ENCODE results near the gene SDK1. TPM values are rescaled to one million over a fixed set of nuclear protein-coding genes. Genes with fewer than 3 reads are reported as not detected.

Gene SDK1
- total RNA-seq, 1 donor from 2014 or later, result 0.34 TPM

DNA sequence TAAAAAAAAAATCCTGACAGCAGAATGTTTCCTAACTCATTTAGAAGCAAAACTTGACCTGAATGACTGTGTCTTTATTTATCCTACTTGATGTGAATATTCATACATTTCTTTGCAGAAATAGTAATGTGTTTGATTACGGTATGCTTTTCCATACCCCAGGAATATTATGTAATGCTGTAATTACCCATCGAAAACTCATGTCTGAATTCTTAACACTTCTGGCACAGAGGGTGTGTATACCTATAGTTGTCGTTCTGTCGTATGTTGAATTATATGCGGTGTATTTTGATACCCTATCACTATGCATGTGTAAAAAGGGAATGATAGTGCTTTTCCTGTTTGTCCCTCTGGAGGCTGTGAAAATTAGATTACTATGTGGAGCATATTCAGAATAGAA is 26.6 kb downstream of the SDK1 start:
- intact Hi-C loops (cut with micrococcal nuclease), result no loop called here

DNA sequence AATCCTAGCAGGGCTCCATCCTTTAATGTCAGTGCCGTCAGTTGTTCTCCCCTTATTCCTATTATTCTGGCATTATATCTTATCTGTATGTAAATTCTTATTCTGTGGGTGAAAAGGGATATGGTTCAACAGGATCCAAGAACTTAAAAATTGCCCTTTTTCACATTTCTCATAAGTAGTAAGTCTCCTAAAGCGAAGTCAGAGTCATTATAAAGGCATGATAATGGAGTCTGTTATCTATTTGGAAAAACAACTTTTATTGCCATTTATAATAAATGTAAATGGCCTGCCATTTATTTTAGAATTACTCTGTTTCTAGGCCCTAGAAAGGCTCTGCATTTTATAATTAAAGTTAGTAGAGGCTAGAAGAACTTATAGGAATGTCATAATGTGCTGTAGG is 31.3 kb downstream of the SDK1 start:
- intact Hi-C loops (cut with micrococcal nuclease), result no loop called here

DNA sequence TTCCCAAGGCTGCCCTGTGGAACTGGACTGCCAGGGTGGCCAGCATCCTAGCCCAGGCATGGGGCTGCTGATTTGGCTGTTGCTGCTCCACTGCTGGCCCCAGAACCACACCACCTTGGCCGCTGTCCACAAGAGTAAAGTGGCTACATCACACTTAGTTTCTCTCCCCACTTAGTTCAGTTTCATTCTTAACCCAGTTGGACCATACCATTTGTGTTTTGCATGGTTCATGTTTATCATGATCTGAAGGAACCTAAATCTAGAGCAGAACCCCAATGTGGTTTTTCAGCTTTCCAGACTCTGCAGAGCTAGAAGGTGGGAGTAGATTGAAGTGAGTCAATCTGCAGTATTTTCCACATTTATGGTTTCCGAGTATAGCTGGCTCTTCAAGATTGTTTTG is 32.8 kb downstream of the SDK1 start:
- intact Hi-C loops (cut with micrococcal nuclease), result no loop called here

DNA sequence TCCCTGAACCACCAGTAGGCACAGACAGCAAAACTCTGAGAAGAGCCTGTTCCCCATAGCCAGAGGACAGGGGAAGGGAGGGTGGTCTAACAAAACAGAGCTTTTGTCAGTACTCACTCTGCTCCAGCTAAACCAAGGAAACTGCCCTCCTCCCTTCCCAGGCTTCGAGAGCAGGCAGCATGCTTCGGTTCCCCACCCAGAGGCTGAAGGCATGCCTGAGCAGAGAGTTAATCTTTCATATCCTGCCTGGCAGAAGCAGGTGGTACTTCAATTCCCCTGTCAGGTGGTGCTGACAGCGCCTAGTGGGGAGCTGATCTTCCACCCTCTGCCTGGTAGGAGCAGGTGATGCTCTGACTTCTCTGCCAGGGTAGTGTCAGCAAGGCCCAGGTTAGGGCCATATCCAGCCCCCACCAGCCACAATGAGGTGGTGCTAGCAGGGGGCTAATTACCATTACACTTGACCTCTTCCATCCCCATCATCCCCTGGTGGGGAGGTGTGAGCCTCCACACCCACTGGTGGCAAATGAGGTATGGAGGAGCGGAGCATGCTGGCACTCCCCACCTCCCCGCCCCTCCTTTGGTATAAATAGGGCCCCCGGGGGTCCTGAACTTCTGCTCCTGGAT is 35.1 kb downstream of the SDK1 start:
- intact Hi-C loops (cut with micrococcal nuclease), result no loop called here

DNA sequence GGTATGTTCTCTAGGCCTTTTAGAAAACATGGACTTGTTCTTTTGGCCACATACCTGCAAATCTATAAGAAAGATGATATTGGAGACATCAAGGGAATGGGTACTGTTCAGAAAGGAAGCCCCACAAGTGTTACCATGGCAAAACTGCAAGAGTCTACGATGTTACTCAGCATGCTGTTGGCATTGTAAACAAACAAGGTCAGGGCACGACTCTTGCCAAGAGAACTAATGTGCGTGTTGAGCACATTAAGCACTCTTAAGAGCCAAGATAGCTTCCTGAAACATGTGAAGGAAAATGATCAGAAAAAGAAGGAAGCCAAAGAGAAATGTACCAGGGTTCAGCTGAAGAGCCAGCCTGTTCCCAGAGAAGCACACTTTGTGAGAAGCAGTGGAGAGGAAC is 37.1 kb downstream of the SDK1 start:
- intact Hi-C loops (cut with micrococcal nuclease), result no loop called here

DNA sequence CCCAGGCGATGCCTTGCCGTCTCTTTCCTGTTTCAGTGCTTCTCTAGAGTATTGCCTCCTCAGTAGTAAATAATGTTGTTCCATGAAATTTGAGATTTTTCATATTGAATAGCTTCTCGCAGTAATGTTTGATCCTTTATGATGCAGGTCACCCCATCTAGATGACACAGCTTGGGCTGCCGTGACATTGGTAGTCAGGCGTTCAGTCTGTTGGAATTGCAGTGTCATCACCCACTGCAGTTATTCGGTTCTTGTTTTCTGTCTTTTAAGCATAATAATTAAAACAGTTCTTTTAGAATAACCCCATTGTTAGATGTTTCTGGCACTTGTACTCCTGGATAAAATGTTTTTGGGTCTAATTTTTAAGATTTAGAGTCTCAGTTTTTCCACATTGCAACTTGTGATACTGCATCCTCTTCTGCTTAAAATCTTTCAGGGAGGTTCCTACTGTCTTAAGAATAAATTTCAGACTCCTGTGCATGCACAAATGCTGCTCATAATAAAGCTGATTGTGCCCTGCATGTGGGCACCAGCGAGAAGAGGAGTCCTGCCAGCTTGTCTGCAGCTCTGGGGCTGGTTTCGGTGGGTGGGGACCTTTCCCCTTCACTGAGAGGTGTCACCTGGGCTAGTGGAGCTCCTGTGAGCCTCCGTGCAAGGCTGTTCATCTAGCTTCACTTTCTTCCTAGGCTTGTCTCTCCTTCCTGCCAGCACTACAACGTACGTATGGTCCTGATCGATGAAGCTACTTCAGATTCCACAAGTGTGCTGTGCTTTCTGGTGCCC is 44.8 kb downstream of the SDK1 start:
- intact Hi-C loops (cut with micrococcal nuclease), result no loop called here

DNA sequence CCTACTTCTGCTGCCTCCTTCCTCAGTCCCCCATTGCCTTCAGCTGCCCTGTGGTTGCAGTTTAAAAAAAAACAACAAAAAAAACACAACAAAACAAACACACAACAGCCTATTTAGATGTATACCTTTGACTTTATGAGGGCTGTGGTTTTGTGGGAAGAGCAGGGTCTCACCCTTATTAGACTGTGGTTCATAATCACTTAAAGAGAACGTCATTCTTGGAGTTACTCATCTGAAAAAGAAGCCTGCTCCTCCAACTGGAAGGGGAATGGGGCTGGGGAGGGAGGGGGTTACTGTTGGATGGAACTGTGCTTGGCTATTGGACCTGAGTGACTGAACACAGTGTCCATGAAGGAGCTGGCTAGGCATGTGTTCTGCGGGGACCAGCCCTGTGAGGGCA is 48.1 kb downstream of the SDK1 start:
- intact Hi-C loops (cut with micrococcal nuclease), result no loop called here

DNA sequence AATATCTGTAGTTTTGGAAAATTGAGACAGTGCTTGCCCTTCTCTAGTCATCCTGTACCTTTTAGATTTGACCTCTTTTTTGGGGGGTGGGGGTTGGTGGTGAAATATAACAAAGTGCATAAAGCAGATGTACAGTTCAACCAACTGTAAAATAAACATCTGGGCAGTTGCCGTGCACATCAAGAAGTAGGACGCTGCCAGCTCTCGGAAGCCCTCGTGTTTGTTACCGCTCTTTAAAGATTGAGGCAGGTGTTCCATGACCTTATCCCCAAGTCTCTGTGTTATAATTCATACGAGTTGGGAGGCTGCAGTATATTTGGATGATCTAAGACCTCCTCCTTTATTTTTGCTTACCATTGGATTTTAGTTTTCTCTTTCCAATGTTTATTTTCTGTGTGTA is 55.1 kb downstream of the SDK1 start:
- intact Hi-C loops (cut with micrococcal nuclease), result no loop called here

DNA sequence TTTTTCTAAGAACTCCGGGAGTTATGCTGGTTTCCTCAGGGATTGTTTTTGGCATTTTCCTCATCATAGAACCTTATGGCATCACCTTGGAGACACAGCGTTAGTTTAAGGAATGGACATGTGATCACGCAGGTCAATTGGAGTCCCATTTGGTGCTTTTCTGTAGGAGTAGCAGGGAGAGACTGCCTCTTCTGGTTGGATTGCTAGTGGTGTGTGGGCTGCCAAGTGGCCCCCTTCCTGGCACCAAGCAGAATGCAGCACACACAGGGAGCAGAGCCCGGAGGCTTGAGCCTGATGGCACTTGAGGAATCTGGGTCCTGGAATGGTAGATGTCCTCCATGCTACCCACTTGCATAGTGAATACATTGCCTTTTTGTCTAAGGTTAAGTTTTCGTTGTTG is 57.9 kb downstream of the SDK1 start:
- intact Hi-C loops (cut with micrococcal nuclease), result no loop called here

DNA sequence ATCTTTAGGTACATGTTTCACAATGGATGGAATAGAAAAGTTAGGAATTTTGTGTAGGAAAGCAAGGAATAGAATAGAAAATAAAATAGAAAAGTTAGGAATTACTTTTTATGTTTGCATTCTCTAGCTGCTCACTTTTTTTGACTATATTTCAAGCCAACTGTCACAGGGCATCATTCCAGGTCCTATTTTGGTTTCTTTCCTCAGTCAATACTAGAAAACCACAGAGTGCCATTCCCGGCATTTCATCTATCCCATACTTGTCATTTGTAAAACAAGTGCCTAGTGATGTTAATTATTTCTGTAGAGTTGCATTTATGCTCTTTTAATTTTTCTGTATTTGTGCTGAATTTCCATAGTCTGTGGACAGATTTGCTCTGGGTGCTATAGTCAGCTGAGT is 66.2 kb downstream of the SDK1 start:
- intact Hi-C loops (cut with micrococcal nuclease), result no loop called here

DNA sequence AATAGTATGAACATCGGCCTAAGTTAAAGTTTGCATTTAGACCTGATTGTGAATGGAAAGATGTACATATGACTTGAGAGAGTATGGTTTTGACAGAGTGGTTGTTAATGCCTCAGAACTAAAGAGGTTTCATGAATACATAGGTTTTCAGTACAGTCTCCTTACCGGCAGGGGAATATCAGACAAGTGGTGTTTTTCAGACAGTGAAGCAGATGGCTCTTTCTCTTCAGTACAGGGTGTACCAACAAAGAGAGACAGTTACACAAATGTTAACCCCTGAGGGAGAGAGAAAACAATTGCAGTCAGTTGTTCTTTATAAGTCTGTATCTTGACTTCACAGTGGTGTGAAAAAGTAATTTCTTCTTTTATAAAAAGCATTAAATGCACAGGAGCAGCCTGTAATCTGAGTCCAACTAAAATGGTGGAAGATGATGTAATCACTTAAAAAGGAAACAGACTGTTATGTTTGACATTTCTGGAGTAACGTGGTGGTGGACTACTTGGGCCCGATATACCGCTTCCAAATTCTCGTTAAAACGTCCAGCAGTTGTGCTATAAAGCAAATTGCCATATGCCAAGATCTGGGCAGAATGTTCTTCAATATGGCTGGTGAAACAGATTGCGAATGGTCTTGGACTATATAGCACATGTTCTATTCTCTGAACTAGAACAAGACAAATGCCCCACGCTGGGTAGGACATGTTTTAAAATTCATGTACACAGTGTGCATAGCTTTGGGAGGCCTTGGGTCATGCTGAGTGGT is 69.2 kb downstream of the SDK1 start:
- intact Hi-C loops (cut with micrococcal nuclease), result no loop called here

DNA sequence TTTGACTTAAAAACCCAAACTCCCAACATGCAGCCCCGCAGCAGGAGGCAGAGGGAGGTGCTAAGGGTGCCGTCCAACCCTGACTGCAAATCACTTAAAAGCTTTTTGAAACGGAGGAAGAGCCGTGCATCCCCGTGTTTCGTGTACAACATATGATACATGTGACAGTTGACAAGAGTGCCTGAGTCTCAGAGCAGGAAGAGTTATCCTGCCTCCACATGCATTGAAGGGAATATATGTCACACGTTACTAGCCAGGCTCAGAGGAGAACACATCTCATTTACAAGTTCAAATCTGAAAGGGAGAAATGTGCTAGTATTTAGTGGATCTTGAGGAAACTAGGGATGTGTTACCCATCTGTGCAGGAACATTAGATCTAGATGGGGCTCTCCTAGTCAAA is 69.9 kb downstream of the SDK1 start:
- intact Hi-C loops (cut with micrococcal nuclease), result no loop called here

DNA sequence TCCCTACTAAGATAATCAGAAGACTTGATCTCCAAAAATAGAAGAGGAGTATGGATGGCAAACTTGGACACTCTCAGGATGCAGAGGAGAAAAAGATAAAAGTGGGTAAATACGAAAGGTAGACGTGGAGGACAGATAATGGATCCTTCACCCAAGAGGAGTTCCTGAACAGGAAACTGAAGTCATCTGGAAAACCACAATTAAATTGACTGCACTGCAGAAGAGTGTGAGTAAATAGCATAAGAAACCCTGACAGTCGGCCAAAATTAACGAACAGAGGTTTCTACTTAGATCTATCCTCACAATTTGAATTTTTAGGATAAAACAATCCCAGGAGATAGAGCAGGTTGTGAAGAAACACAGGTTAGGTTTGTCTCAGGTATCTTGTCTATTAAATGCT is 70.5 kb downstream of the SDK1 start:
- intact Hi-C loops (cut with micrococcal nuclease), result no loop called here

DNA sequence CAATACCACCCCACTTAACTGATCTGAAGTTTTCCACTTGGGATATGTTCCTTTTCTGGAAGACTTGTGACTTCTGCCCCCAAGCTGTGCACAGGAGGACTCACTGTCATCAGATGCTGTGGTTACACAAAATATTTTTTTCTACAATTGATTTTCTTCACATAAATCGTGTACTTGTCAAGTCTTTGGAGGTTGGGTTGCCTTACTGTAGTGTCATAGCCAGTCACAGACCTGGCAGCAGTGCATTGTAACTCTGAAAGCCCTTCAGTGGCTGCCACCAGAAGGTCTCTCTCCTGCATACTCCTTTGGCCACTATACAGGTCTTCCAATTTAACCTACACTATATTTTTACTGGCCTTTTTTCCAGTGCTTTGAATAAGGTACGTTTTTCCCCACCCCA is 73.2 kb downstream of the SDK1 start:
- intact Hi-C loops (cut with micrococcal nuclease), result no loop called here

DNA sequence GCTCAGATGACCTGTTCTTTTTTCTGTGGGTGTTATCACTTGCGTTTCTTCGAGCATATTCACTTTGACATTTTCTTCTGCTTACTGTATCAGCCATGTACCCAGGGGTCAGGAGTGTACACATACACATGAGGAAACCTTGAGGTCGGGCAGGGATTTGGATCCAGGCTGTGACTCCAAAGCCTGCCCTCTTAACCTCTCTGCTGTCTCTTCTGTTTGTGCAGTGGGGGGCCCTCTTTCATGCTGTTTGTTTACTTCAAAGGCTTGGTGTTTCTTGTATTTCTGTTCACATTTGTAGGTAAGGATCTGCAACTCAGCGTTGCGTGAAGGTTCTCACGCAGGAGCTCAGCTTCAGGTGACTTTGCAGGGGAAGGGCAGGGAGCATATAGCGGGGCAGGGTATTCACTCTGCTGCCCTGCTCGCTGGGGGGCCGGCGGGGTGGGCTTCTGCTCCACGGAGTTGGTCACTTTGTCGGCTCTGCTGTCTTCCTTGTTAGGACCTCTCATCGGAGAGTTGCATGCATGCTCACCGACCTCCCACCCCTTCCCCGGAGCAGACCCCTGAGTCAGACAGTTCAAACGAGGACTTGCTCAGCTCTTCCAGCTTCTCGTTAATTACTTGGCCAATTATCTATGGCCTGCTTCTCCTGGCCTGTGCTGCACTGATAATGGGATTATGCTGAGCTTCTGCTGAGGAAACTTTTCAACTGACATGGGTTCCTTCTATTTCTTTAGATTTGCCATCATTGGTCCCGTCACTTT is 77.5 kb downstream of the SDK1 start:
- intact Hi-C loops (cut with micrococcal nuclease), result no loop called here

DNA sequence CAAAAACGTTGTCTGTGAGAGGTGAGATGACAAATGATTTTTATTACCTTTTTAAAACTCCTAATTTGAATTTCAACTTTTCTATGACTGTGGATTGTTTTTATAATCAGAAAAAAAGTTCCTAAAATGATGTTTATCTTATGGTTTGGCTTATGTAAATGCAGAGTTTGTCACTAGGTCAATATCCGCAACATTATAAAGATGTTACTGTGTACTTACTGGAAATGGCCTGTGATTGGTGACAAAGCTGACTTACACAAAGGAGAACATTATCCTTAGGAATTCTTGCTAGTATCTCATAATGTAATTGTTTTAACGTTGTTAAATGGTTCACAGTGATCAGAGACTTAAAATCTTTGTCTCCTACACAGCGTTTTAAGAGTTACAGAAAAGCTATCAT is 79.0 kb downstream of the SDK1 start:
- intact Hi-C loops (cut with micrococcal nuclease), result no loop called here

DNA sequence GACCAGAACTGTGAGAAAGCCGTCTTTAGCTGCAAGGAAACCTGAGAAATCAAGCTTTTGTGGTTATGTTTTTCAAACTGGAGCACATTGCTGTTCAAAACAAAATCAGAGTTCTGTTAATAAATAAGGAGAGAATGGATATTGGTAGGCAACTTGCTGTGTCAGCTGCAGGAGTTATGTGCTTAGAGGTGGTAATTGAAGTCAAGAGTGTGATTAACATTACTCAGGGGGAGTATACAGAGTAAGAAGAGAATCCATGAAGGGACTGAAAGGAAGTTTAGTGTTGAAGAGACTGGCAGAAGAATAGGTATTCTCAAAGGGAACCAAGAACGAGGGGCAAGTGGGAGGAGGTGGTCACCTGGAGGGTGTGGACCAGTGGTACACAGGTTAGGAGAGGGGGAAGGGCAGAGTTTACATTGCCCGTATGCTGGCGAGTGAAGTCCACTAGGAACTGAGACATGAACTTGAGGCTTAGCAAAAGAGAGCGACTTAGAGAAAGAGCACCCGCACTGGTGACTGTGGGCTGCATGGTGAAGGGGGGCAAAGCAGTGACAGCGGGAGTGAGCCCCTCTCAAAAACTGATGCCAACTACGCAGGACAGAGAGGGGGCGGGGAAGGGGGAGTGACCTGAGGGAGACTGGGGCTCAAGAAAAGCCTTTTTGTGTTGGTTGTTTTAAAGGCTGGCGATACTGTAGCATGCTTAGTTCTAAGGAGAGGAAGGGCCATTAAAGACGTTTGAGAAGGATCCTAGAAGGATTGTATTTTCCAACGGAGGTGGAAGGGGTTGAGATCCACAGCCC is 80.0 kb downstream of the SDK1 start:
- intact Hi-C loops (cut with micrococcal nuclease), result no loop called here

DNA sequence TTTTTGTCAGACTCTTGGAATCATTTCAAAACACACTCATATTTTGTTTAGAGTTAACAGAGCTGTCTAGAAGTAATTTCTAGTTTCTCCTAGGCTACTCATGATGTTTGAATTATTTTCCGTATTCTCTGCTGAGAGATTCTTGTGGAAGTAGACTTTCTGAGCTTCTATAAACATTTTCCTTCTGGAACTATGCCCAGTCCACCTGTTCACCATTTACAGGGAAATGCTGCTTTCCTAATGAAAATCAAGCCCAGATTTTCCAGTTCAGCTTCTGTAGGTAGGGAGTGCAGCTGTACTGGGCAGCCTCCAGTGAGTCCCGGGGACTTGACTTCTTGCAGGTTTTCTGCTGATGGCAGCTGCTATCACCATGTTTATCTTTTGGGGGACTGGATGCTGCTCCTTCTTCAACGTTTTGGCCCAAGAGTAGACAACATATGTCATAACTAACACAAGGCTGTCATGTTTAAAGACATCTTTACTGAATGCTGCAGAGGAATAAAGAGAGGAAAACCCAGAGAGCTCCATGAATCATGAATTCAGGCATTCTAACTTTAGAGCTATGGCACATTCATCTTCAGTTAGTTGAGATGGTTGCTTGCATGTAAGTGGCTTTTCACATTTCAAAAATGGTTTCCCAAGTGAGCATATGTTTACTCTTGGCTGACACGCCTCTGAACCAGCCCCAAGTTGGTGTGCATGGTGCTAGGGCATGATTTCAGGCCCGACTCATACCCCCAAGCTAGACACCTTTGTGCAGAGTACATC is 85.6 kb downstream of the SDK1 start:
- intact Hi-C loops (cut with micrococcal nuclease), result no loop called here

DNA sequence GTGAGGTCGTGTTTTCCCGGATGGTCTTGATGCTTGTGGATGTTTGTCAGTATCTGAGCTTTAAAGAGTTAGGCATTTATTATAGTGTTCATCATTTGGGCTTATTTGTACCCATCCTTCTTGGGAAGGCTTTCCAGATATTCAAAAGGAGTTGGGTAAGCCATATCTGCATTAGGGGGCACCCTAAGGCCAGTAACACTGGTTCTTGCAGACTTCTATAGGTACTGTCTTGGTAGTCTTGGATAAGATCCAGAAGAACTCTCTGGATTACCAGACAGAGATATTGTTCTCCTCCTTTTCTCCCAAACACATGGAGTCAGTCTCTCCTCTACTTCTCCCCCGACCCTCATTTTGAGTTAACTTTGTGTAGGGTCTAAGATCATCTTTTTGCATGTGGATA is 92.8 kb downstream of the SDK1 start:
- intact Hi-C loops (cut with micrococcal nuclease), result no loop called here

DNA sequence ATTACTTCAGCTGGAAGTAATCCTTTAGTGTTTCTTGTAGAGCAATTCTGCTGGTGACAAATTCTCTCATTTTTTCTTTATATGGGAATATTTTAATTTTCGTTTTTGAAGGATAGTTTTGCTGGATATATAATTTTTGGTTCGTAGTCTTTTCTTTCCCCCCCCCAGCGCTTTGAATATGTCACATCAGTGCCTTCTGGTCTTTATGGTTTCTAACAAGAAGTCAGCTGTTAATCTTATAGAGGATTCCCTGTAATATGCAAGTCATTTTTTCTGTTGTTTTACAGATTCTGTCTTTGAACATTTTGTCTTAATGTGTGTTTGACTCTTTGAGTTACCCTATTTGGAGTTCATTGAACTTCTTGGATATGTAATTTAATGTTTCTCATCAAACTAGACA is 96.3 kb downstream of the SDK1 start:
- intact Hi-C loops (cut with micrococcal nuclease), result no loop called here
